Tibial artery (tissue), 4 donors: Measurements from ENCODE around the gene HNRNPK.

Experiments used
- DNase-seq, 2 donors: peaks; one replicate each; pipeline ENCODE4 v3.0.0-alpha.2; 2019
- H3K27ac ChIP-seq, 2 donors: fragments of 200-600 bp; sonication (generic) in 1 of 2; 1 replicate in 1 of 2; 2 replicates in 1 of 2; pipeline ENCODE4 v1.5.1; 2018 to 2019; ENCODE audit warnings: mild to moderate bottlenecking in 1 of 2
- H3K27me3 ChIP-seq, 2 donors: fragments of 200-600 bp; sonication (generic) in 1 of 2; one replicate each; pipeline versions ENCODE4 v1.5.1 to v1.6.0; 2016 to 2019
- H3K36me3 ChIP-seq, 3 donors: fragments of 200-600 bp; sonication (generic) in 2 of 3; one replicate each; pipeline ENCODE4 v1.5.1; 2016 to 2019; ENCODE audit warnings: mild to moderate bottlenecking in 2 of 3
- H3K4me1 ChIP-seq, 4 donors: fragments of 200-600 bp; sonication (generic) in 2 of 4; 1 replicate in 3 of 4; 2 replicates in 1 of 4; pipeline ENCODE4 v1.5.1; 2016 to 2019
- H3K4me3 ChIP-seq, 2 donors: fragments of 200-600 bp; sonication (generic) in 1 of 2; 1 replicate in 1 of 2; 2 replicates in 1 of 2; pipeline ENCODE4 v1.5.1; 2018 to 2019; ENCODE audit warnings: mild to moderate bottlenecking in 2 of 2
- H3K9me3 ChIP-seq, 3 donors: fragments of 200-600 bp; sonication (generic) in 1 of 3; one replicate each; pipeline ENCODE4 v1.5.1; 2016 to 2019
- intact Hi-C: fragments of 100-400 bp; cut with DNase I; formaldehyde crosslinking; loops from one replicate; pipeline ENCODE4 v1.15.0; 2023; ENCODE audit warnings: low total_unique reads
- TF ChIP-seq, protein P1 (sequence below), 2 experiments: fragments of 200-600 bp in 1 of 2; fragments of 450-650 bp in 1 of 2; IDR thresholded peaks; one replicate each; pipeline ENCODE4 v1.5.1; 2017 to 2019; ENCODE audit warnings: antibody characterized with exemption in 2 of 2, mild to moderate bottlenecking in 1 of 2, moderate library complexity in 1 of 2

Gene HNRNPK

DNA sequence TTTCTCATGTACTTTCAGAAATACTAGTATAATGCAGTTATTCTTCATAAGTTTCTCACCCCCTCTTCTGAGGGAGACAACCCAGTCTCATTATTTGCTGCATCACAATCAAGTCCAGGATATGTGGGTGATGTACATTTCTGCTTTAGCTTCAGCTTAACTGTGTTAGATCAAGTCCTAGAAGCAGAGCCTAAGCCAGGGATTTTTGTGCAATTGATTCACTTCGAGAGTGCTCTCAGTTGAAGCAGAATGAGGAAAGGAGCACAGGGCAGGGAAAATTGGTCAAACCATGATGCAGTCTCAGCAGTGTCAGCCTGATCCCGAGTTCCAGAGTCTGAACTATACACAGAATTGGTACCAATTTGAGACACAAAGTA, 15.1 kb downstream of the HNRNPK start:
- no peaks in the 10 kb centered on the region for H3K27me3 ChIP-seq
- H3K4me3 ChIP-seq, result no peak overlapping the region
- no peaks in the 10 kb centered on the region for H3K4me1 ChIP-seq
- intact Hi-C loops, result no loop called here
- no peaks in the 10 kb centered on the region for H3K9me3 ChIP-seq
- TF ChIP-seq, protein P1, sequence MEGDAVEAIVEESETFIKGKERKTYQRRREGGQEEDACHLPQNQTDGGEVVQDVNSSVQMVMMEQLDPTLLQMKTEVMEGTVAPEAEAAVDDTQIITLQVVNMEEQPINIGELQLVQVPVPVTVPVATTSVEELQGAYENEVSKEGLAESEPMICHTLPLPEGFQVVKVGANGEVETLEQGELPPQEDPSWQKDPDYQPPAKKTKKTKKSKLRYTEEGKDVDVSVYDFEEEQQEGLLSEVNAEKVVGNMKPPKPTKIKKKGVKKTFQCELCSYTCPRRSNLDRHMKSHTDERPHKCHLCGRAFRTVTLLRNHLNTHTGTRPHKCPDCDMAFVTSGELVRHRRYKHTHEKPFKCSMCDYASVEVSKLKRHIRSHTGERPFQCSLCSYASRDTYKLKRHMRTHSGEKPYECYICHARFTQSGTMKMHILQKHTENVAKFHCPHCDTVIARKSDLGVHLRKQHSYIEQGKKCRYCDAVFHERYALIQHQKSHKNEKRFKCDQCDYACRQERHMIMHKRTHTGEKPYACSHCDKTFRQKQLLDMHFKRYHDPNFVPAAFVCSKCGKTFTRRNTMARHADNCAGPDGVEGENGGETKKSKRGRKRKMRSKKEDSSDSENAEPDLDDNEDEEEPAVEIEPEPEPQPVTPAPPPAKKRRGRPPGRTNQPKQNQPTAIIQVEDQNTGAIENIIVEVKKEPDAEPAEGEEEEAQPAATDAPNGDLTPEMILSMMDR (IDR thresholded peaks at IDR 0.05), result no peak
- DNase-seq, result no peak
- H3K27ac ChIP-seq, result no peak overlapping the region
- H3K36me3 ChIP-seq, result peaks cover 26 to 37% (median 33%) of the 10 kb centered on the region in 3 donors

DNA sequence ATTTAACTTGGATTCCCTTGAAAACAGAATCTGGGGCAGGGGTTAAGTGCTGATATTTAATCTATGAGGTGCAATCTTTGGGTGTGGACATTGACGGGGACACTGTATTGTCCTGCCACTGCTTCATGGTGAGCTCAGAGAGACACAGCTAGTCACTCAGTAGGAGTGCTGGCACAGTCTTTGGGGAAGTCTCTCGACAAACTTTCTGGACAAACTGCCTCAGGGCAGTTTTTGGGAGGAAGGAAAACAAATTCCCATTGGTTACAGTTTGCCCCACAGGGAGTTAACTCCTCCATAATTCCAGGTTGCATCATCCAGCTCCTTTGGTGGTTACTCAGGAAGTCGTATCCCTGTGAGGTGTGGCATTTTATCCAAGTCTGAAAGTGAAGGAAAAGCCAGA, 17.9 kb downstream of the HNRNPK start:
- H3K9me3 ChIP-seq, result no peaks in the 10 kb centered on the region
- no peak for DNase-seq
- no peak overlapping the region for H3K27ac ChIP-seq
- peaks cover 4 to 14% (median 6%) of the 10 kb centered on the region in 3 donors for H3K36me3 ChIP-seq
- no peaks in the 10 kb centered on the region for H3K27me3 ChIP-seq
- TF ChIP-seq, protein P1 (IDR thresholded peaks at IDR 0.05), result no peak
- H3K4me1 ChIP-seq, result peaks cover 0 to 3% (median 0%) of the 10 kb centered on the region in 4 donors
- H3K4me3 ChIP-seq, result no peak overlapping the region
- intact Hi-C loops, result no loop called here

DNA sequence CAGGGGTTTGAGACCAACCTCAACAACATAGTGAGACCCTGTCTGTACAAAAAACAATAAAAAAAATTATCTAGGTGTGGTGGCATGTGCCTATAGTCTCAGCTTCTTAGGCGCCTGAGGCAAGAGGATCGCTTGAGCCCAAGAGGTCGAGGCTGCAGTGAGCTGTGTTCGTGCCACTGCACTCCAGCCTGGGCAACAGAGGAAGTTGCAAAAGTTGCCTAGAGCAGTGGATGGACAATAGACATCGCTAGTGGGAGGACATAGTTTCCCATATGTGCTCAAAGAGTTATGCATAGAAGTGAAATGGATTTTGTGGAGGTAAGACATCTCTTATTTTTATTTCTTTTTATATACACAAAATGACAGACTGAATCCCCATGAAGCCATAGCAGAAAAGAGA, 19.0 kb downstream of the HNRNPK start:
- Histone ChIP-seq H3K27ac (no peak overlapping the region), H3K27me3 (no peaks in the 10 kb centered on the region), H3K4me3 (no peak overlapping the region), H3K9me3 (no peaks in the 10 kb centered on the region), H3K36me3 (peaks cover 0 to 2% (median 0%) of the 10 kb centered on the region in 3 donors), H3K4me1 (peaks cover 0 to 8% (median 0%) of the 10 kb centered on the region in 4 donors)
- TF ChIP-seq, protein P1 (IDR thresholded peaks at IDR 0.05), result no peak
- intact Hi-C loops, result no loop called here
- no peak for DNase-seq

DNA sequence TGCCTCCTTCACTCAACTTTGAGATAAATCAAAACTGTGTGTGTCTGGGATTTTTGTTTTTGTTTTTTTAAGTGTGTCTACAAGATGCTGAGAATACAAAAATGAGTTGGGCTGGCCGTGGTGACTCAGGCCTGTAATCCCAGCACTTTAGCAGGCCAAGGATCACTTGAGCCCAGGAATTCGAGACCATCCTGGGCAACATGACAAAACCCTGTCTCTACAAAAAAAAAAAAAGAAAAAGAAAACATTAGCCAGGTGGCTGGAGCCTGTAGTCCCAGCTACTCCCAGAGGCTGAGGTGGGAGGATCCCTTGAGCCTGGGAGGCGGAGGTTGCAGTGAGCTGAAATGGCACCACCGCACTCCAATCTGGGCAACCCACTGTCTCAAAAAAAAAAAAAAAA, 21.0 kb downstream of the HNRNPK start:
- H3K27me3 ChIP-seq, result no peaks in the 10 kb centered on the region
- H3K9me3 ChIP-seq, result no peaks in the 10 kb centered on the region
- TF ChIP-seq, protein P1 (IDR thresholded peaks at IDR 0.05), result no peak
- no peak overlapping the region for H3K27ac ChIP-seq
- peaks cover 0 to 5% (median 0%) of the 10 kb centered on the region in 3 donors for H3K36me3 ChIP-seq
- DNase-seq, result no peak
- H3K4me3 ChIP-seq, result no peak overlapping the region
- H3K4me1 ChIP-seq, result peaks cover 0 to 20% (median 8%) of the 10 kb centered on the region in 4 donors
- intact Hi-C loops, result no loop called here

DNA sequence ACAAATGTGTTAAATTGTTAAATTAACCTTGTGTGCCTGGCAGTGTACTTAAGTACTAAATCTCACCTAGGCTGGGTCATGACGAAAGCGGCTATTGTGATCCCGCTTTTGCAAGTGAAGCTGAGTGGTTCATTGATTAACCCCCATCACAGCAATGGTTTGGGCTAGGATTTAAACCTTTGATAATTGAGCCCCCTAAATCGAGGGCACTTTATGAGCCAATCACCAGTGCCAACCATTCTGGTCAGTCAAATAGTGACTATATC, 22.8 kb downstream of the HNRNPK start:
- intact Hi-C loops, result no loop called here
- DNase-seq, result no peak
- Histone ChIP-seq H3K4me1 (peaks cover 0 to 20% (median 8%) of the 10 kb centered on the region in 4 donors), H3K27ac (peak overlapping the region; percentile 79 to 94), H3K9me3 (no peaks in the 10 kb centered on the region), H3K27me3 (no peaks in the 10 kb centered on the region), H3K36me3 (peaks cover 11 to 21% (median 16%) of the 10 kb centered on the region in 3 donors), H3K4me3 (peak overlapping the region; percentile 73 to 81)
- TF ChIP-seq, protein P1 (IDR thresholded peaks at IDR 0.05), result no peak
